Fibroblast of pulmonary artery (primary cell): ENCODE results near the gene COPS9.

ENCODE experiments used
- DNase-seq: peaks from one replicate; pipeline ENCODE4 v3.0.0-alpha.2; 2010; ENCODE audit warnings: low read depth
- H3K4me3 ChIP-seq: replicated peaks from 2 replicates; pipeline ENCODE4 v1.5.1; 2011; ENCODE audit warnings: low read depth, mild to moderate bottlenecking, control low read depth, low read length, moderate library complexity
- CTCF ChIP-seq: IDR thresholded peaks from 2 replicates; pipeline ENCODE4 v1.5.1; 2011; ENCODE audit warnings: mild to moderate bottlenecking, control low read depth, low read length, inconsistent platforms; ENCODE audit errors: missing control alignments

Gene COPS9

DNA sequence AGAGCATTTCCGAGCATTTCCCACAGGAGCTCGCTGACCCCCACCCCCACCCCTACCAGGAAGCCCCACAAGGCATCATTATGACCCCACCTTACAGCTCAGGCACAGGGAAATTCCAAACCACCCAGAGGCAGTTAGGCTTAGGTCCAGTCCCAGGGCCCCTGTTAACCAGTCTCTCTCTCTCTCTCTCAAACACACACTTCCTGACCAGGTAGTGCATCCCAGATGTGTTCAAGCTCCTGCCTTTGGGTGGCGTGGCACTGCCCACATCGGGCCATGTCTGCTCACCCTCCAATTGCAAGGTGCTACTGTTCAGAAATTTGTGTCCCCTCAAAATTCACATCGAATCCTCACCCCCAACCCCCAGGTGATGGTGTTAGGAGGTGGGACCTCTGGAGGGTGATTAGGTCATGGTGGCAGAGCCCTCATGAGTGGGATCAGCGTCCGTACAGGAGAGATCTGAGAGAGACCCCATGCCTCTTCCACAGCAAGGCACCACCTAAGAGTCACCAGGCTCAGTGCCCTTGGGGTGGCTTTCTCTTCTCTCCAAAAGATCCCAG, 8.8 kb downstream of the COPS9 start:
- no peak overlapping the region for H3K4me3 ChIP-seq
- TF ChIP-seq CTCF = no peak
- DNase-seq = no peak

GRCh38 chr2:240126731-240127130, 9.4 kb downstream of the COPS9 start:
- TF ChIP-seq CTCF = no peak
- no peak for DNase-seq
- no peak overlapping the region for H3K4me3 ChIP-seq

GRCh38 chr2:240125742-240126141, 10.4 kb downstream of the COPS9 start:
- DNase-seq = no peak
- TF ChIP-seq CTCF = no peak
- H3K4me3 ChIP-seq = no peak overlapping the region

- no peak overlapping the region for H3K4me3 ChIP-seq
- no peak for TF ChIP-seq CTCF
- DNase-seq = no peak
These were observed 11.5 kb downstream of the COPS9 start for GRCh38 chr2:240124651-240125030.

DNA sequence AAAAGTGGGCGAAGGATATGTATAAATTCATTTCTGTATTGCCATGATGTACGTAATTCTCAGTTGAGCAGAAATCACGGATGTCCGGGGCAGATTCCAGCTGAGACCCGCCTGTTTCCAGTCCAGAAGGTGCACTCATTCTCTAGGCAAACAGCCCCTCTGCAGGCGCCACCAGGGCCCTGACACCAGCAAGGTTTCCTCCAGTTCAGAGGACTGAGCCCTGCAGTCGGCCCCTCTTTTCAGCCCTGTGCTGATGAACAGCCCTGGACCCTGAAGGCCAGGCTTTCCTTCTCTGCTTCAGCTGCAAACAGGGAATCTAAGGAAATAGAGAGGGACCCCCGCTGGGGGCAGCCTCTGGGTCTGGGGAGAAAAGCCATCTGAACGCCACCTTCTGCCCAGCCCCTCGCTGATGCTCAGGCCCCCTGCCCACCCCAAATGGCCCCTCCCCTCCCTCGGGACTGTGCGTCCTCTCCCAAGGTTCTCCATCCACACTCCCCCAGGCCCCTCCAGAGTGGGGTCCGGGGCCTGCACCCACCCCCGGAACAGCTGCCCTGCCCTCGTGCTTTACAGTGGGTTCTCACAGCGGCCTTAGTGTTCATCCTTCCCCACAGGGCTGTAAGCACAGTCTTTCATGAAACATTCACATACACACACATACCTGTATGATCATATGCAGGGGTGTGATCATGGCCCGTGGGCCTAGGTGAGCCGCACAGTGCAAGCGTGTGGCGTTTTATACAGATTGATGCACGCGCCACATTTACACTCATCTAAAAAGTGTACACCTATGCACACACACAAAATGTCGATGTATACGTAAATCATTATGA, 12.1 kb downstream of the COPS9 start:
- H3K4me3 ChIP-seq = no peak overlapping the region
- no peak for TF ChIP-seq CTCF
- no peak for DNase-seq

GRCh38 chr2:240121675-240122074, 14.4 kb downstream of the COPS9 start:
- H3K4me3 ChIP-seq = no peak overlapping the region
- no peak for DNase-seq
- no peak for TF ChIP-seq CTCF

GRCh38 chr2:240121190-240121589, 14.9 kb downstream of the COPS9 start:
- TF ChIP-seq CTCF = no peak
- DNase-seq = no peak
- H3K4me3 ChIP-seq = no peak overlapping the region
